Stomach (tissue), 4 donors: ENCODE results near the gene CFAP77.

ENCODE experiments used
- EP300 ChIP-seq: sonication (generic); formaldehyde crosslinking; IDR thresholded peaks from one replicate; pipeline ENCODE4 v1.6.1; 2017; ENCODE audit warnings: antibody characterized with exemption
- POLR2A ChIP-seq, 4 donors: fragments of 450-650 bp; IDR thresholded peaks; one replicate each; pipeline ENCODE4 v1.6.1; 2016; ENCODE audit warnings: antibody characterized with exemption in 4 of 4, control low read depth in 2 of 4, mild to moderate bottlenecking in 1 of 4, moderate library complexity in 1 of 4
- TF ChIP-seq, protein P1 (sequence below), 7 experiments: fragments of 450-650 bp in 4 of 7; fragments of 200-600 bp in 3 of 7; sonication (generic) in 3 of 7; IDR thresholded peaks; one replicate each; pipeline ENCODE4 v1.5.1; 2016 to 2019; ENCODE audit warnings: antibody characterized with exemption in 7 of 7, control low read depth in 2 of 7, mild to moderate bottlenecking in 1 of 7

GRCh38 chr9:132478353-132479050 lies 68.5 kb downstream of the CFAP77 start:
- TF ChIP-seq, protein P1, sequence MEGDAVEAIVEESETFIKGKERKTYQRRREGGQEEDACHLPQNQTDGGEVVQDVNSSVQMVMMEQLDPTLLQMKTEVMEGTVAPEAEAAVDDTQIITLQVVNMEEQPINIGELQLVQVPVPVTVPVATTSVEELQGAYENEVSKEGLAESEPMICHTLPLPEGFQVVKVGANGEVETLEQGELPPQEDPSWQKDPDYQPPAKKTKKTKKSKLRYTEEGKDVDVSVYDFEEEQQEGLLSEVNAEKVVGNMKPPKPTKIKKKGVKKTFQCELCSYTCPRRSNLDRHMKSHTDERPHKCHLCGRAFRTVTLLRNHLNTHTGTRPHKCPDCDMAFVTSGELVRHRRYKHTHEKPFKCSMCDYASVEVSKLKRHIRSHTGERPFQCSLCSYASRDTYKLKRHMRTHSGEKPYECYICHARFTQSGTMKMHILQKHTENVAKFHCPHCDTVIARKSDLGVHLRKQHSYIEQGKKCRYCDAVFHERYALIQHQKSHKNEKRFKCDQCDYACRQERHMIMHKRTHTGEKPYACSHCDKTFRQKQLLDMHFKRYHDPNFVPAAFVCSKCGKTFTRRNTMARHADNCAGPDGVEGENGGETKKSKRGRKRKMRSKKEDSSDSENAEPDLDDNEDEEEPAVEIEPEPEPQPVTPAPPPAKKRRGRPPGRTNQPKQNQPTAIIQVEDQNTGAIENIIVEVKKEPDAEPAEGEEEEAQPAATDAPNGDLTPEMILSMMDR (IDR thresholded peaks at IDR 0.05): no peak
- TF ChIP-seq POLR2A (IDR thresholded peaks at IDR 0.05): no peak
- no peak for TF ChIP-seq EP300
